RKO (cell line): ENCODE measurements around the gene CABLES1.

ENCODE experiments used
- DNase-seq: peaks from one replicate; pipeline ENCODE4 v3.0.0-alpha.2; 2016; ENCODE audit warnings: low spot score

The CABLES1 gene

GRCh38 chr18:23301972-23302371 lies 166.7 kb downstream of the CABLES1 start:
- DNase-seq = no peak

GRCh38 chr18:23302511-23302850 lies 167.2 kb downstream of the CABLES1 start:
- no peak for DNase-seq

- DNase-seq = no peak
Measured at GRCh38 chr18:23302851-23303527, 167.7 kb downstream of the CABLES1 start.

- no peak for DNase-seq
Measured at GRCh38 chr18:23306822-23307221, 171.5 kb downstream of the CABLES1 start.

GRCh38 chr18:23307567-23308295 lies 172.4 kb downstream of the CABLES1 start:
- no peak for DNase-seq
